Endothelial cell of umbilical vein (primary cell): ENCODE results near the gene DENND4B.

ENCODE experiments used
- EZH2 ChIP-seq: IDR thresholded peaks from 2 replicates; pipeline ENCODE4 v1.6.1; 2012; ENCODE audit warnings: borderline replicate concordance, low read depth, mild to moderate bottlenecking, moderate library complexity, low read length, inconsistent platforms; ENCODE audit not compliant: severe bottlenecking
- GATA2 ChIP-seq: IDR thresholded peaks from 2 replicates; pipeline ENCODE4 v1.7.0; 2011; ENCODE audit warnings: low read depth, mild to moderate bottlenecking, moderate library complexity, mixed read lengths, low read length; ENCODE audit not compliant: insufficient read length, insufficient read depth
- JUN ChIP-seq: IDR thresholded peaks from 2 replicates; pipeline ENCODE4 v1.6.1; 2011; ENCODE audit warnings: borderline replicate concordance, low read depth; ENCODE audit not compliant: insufficient read length, insufficient read depth
- POLR2A ChIP-seq: IDR thresholded peaks from 2 replicates; pipeline ENCODE4 v1.6.1; 2012; ENCODE audit warnings: low read depth, mild to moderate bottlenecking, control low read depth, low read length
- POLR2AphosphoS5 ChIP-seq: IDR thresholded peaks from 2 replicates; pipeline ENCODE4 v1.6.1; 2012; ENCODE audit warnings: low read depth, mild to moderate bottlenecking, control low read depth, low read length, moderate library complexity; ENCODE audit not compliant: insufficient read depth
- TF ChIP-seq, protein P1 (sequence below), 2 donors: IDR thresholded peaks; 1 replicate in 1 of 2; 2 replicates in 1 of 2; pipeline ENCODE4 v1.5.1; 2011; ENCODE audit warnings: low read length in 2 of 2, mild to moderate bottlenecking in 2 of 2, moderate library complexity in 2 of 2, control low read depth in 1 of 2, inconsistent platforms in 1 of 2, low read depth in 1 of 2; ENCODE audit not compliant: insufficient read depth in 1 of 2; ENCODE audit errors: extremely low read depth in 1 of 2
- TF ChIP-seq, protein P2 (sequence below): IDR thresholded peaks from 2 replicates; pipeline ENCODE4 v1.6.1; 2011; ENCODE audit not compliant: insufficient read depth, insufficient read length

DNA sequence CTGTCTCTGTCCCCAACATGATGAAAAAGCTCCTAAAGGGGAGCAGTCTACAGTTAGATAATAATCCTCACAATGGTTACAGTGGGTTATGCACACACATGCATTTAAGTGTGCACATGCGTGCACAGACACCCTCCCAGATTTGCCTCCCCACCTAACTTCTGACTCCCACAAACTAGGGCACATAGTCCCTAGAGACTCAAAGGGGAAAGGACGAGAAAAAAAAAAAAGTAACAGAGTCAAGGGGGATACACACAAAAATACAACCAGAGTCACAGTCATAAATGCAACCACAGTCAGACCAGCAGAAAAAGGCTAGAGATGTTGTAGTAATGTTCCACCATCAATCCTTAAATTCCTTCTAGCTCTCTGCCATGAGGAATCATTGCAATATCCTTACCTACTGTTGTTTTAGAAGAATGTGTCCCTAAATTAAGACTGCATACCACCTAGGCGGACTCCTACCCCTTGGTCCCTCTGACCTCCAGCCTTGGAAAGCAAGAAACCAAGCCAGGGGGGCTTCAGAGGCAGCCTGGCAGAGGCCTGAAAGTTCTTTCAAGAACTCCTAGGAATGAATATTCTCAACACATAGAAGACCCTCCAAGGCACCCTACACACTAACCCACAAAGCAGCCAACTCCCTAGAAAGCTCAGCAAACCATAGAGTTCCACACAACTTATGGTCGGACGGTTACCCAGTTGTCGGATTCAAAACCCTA, 10.6 kb upstream of the DENND4B start:
- TF ChIP-seq, protein P1, sequence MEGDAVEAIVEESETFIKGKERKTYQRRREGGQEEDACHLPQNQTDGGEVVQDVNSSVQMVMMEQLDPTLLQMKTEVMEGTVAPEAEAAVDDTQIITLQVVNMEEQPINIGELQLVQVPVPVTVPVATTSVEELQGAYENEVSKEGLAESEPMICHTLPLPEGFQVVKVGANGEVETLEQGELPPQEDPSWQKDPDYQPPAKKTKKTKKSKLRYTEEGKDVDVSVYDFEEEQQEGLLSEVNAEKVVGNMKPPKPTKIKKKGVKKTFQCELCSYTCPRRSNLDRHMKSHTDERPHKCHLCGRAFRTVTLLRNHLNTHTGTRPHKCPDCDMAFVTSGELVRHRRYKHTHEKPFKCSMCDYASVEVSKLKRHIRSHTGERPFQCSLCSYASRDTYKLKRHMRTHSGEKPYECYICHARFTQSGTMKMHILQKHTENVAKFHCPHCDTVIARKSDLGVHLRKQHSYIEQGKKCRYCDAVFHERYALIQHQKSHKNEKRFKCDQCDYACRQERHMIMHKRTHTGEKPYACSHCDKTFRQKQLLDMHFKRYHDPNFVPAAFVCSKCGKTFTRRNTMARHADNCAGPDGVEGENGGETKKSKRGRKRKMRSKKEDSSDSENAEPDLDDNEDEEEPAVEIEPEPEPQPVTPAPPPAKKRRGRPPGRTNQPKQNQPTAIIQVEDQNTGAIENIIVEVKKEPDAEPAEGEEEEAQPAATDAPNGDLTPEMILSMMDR (IDR thresholded peaks at IDR 0.05; ENCODE audit: extremely low read depth in 1 of 2, insufficient read depth in 1 of 2, low read depth in 1 of 2, low read length in 2 of 2) = no peak
- TF ChIP-seq POLR2AphosphoS5 (no peak), GATA2 (no peak), EZH2 (no peak), POLR2A (no peak), JUN (no peak)
- TF ChIP-seq, protein P2, sequence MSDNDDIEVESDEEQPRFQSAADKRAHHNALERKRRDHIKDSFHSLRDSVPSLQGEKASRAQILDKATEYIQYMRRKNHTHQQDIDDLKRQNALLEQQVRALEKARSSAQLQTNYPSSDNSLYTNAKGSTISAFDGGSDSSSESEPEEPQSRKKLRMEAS = no peak
